ENCODE results near the gene ACADS.

ACADS gene

GRCh38 chr12:120687578-120688289 is 37.9 kb upstream of the ACADS start:
- peak overlapping the region; percentile 64 for H4K8ac ChIP-seq (ENCODE audit: low read depth, low read length)
- WGBS (ENCODE audit: extremely low coverage, insufficient coverage, insufficient read length) = no CpG with 5 or more reads among the region's 31 CpGs
- no peak overlapping the region for H3K23ac ChIP-seq (ENCODE audit: low read length)

GRCh38 chr12:120688527-120689071 is 37.0 kb upstream of the ACADS start:
- H3K23ac ChIP-seq (ENCODE audit: low read length) = no peak overlapping the region
- H2AFZ ChIP-seq (ENCODE audit: insufficient read depth, low read length, poor library complexity) = no peak overlapping the region
- H3K27ac ChIP-seq (ENCODE audit: low read depth, low read length) = no peak overlapping the region
- H3K79me2 ChIP-seq (ENCODE audit: control insufficient read depth, insufficient read depth, low read length, poor library complexity) = peaks cover 22% of the 10 kb centered on the region
- peaks cover 0 to 3% of the 10 kb centered on the region in 2 experiments for H3K36me3 ChIP-seq (ENCODE audit: control insufficient read depth in 1 of 2, insufficient read depth in 2 of 2, low read length in 2 of 2)
- no peaks in the 10 kb centered on the region for H3K27me3 ChIP-seq (ENCODE audit: insufficient read depth, low read length)
- H3K9me3 ChIP-seq (ENCODE audit: insufficient read depth, low read depth, low read length) = no peaks in the 10 kb centered on the region
- H4K12ac ChIP-seq (ENCODE audit: low read depth, low read length) = no peak overlapping the region
- no peak overlapping the region for H2AK5ac ChIP-seq (ENCODE audit: low read length)
- peak overlapping the region; percentile 86 for H3K4ac ChIP-seq (ENCODE audit: low read depth, low read length)
- H2BK5ac ChIP-seq (ENCODE audit: low read depth, low read length, poor library complexity) = no peak overlapping the region
- peaks cover 14% of the 10 kb centered on the region for H3K79me1 ChIP-seq (ENCODE audit: low read length)
- H3K4me2 ChIP-seq (ENCODE audit: low read length) = peak overlapping the region; percentile 92
- no peak overlapping the region for H2BK12ac ChIP-seq (ENCODE audit: low read length)
- H3K9ac ChIP-seq (ENCODE audit: low read length) = peak overlapping the region; percentile 71
- no peak overlapping the region for H4K91ac ChIP-seq (ENCODE audit: low read depth, low read length)
- H3K18ac ChIP-seq (ENCODE audit: low read length) = no peak overlapping the region
- no peak overlapping the region for H3K4me3 ChIP-seq (ENCODE audit: low read depth, low read length)
- no CpG with 5 or more reads among the region's 6 CpGs for WGBS (ENCODE audit: extremely low coverage, insufficient coverage, insufficient read length)
- H3K14ac ChIP-seq (ENCODE audit: low read length) = no peak overlapping the region
- peaks cover 13 to 16% of the 10 kb centered on the region in 2 experiments for H3K4me1 ChIP-seq (ENCODE audit: control insufficient read depth in 1 of 2, insufficient read depth in 2 of 2, low read length in 2 of 2)
- no peak overlapping the region for H4K8ac ChIP-seq (ENCODE audit: low read depth, low read length)
- no peak overlapping the region for H2BK120ac ChIP-seq (ENCODE audit: insufficient read depth, low read length, poor library complexity)
- no peak for DNase-seq

More at GRCh38 chr12:120687578-120688289, 37.9 kb upstream of the ACADS start:
- Histone ChIP-seq H3K18ac (ENCODE audit: low read length) (peak overlapping the region; percentile 63), H2AFZ (ENCODE audit: insufficient read depth, low read length, poor library complexity) (peak overlapping the region; percentile 57), H2BK5ac (ENCODE audit: low read depth, low read length, poor library complexity) (peak overlapping the region; percentile 82), H3K9me3 (ENCODE audit: insufficient read depth, low read depth, low read length) (no peaks in the 10 kb centered on the region), H3K4me1 (ENCODE audit: control insufficient read depth in 1 of 2, insufficient read depth in 2 of 2, low read length in 2 of 2) (peaks cover 13 to 16% of the 10 kb centered on the region in 2 experiments), H3K4me2 (ENCODE audit: low read length) (peak overlapping the region; percentile 92), H4K91ac (ENCODE audit: low read depth, low read length) (peak overlapping the region; percentile 63), H2AK5ac (ENCODE audit: low read length) (peak overlapping the region; percentile 63), H3K79me1 (ENCODE audit: low read length) (peaks cover 14% of the 10 kb centered on the region), H3K36me3 (ENCODE audit: control insufficient read depth in 1 of 2, insufficient read depth in 2 of 2, low read length in 2 of 2) (no peaks in the 10 kb centered on the region), H2BK120ac (ENCODE audit: insufficient read depth, low read length, poor library complexity) (peak overlapping the region; percentile 34), H3K14ac (ENCODE audit: low read length) (peak overlapping the region; percentile 89), H3K27me3 (ENCODE audit: insufficient read depth, low read length) (no peaks in the 10 kb centered on the region), H2BK12ac (ENCODE audit: low read length) (no peak overlapping the region), H3K9ac (ENCODE audit: low read length) (peak overlapping the region; percentile 76), H3K4me3 (ENCODE audit: low read depth, low read length) (peak overlapping the region; percentile 96), H3K27ac (ENCODE audit: low read depth, low read length) (no peak overlapping the region), H3K79me2 (ENCODE audit: control insufficient read depth, insufficient read depth, low read length, poor library complexity) (peaks cover 22% of the 10 kb centered on the region), H4K12ac (ENCODE audit: low read depth, low read length) (peak overlapping the region; percentile 37), H3K4ac (ENCODE audit: low read depth, low read length) (peak overlapping the region; percentile 83)
- DNase-seq = peak in 1 of 2 donors; percentile 26

DNA sequence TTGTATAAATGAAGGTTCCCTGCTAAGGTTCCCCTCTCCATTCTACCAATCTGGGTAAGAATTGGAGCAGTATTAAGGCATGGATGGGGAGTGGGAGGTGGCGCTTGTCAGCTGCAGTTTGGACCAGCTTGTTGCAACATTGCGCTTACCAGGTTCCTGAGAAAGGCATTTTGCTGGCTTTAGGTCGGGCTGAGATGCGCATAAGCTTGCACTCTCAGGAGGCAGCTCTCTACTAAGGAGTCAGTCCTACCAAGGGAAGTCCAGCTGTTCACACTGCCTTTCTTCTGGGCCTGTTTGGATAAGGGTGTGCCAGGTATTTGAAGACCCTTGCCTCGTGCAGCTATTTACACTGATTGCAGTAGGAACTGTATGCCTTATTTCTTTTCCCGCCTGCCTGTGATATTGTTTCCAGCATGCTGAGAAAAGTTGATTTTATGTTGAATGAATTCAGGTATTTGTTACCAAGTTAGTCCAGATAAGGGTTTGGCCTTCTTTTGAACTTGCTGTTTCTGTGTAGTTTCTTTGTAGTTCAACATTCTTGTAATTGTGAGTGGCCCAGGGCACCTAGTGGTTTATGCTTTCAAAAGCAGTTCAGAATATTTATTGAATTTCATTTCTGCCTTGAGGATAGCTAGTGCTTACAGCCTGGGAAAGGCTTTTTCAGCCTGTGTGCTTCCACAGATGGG is 36.1 kb upstream of the ACADS start:
- WGBS (ENCODE audit: extremely low coverage, insufficient coverage, insufficient read length) = no CpG with 5 or more reads among the region's 6 CpGs
- peaks cover 13 to 16% of the 10 kb centered on the region in 2 experiments for H3K4me1 ChIP-seq (ENCODE audit: control insufficient read depth in 1 of 2, insufficient read depth in 2 of 2, low read length in 2 of 2)
- H3K36me3 ChIP-seq (ENCODE audit: control insufficient read depth in 1 of 2, insufficient read depth in 2 of 2, low read length in 2 of 2) = peaks cover 6 to 11% of the 10 kb centered on the region in 2 experiments

DNA sequence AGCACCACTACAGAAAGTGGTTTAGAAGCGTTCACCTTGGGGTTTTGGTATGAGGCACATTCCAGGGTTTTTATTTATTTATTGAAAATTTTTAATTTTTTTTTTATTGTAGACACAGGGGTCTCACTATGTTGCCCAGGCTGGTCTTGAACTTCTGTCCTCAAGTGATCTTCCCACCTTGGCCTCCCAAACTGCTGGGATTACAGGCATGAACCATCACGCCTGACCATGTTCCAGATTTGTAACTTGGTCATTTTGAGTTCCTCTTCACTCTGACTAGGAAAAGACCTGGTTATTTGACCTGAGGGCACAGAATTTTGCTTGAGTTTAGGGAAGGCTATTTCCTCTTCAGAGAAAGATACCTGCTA is 35.6 kb upstream of the ACADS start:
- no peak overlapping the region for H2BK5ac ChIP-seq (ENCODE audit: low read depth, low read length, poor library complexity)

More for the DNA sequence above, 36.1 kb upstream of the ACADS start:
- Histone ChIP-seq H3K4ac (ENCODE audit: low read depth, low read length) (peak overlapping the region; percentile 86), H3K4me3 (ENCODE audit: low read depth, low read length) (no peak overlapping the region), H2AK5ac (ENCODE audit: low read length) (no peak overlapping the region), H3K27ac (ENCODE audit: low read depth, low read length) (no peak overlapping the region), H3K27me3 (ENCODE audit: insufficient read depth, low read length) (no peaks in the 10 kb centered on the region), H2BK120ac (ENCODE audit: insufficient read depth, low read length, poor library complexity) (no peak overlapping the region), H2BK5ac (ENCODE audit: low read depth, low read length, poor library complexity) (no peak overlapping the region), H3K79me2 (ENCODE audit: control insufficient read depth, insufficient read depth, low read length, poor library complexity) (peaks cover 22% of the 10 kb centered on the region), H3K14ac (ENCODE audit: low read length) (no peak overlapping the region), H3K9ac (ENCODE audit: low read length) (no peak overlapping the region), H3K79me1 (ENCODE audit: low read length) (peaks cover 14% of the 10 kb centered on the region), H2AFZ (ENCODE audit: insufficient read depth, low read length, poor library complexity) (no peak overlapping the region), H3K9me3 (ENCODE audit: insufficient read depth, low read depth, low read length) (no peaks in the 10 kb centered on the region), H4K8ac (ENCODE audit: low read depth, low read length) (no peak overlapping the region), H3K18ac (ENCODE audit: low read length) (no peak overlapping the region), H3K4me2 (ENCODE audit: low read length) (peak overlapping the region; percentile 92), H4K91ac (ENCODE audit: low read depth, low read length) (no peak overlapping the region), H4K12ac (ENCODE audit: low read depth, low read length) (no peak overlapping the region), H3K23ac (ENCODE audit: low read length) (no peak overlapping the region), H2BK12ac (ENCODE audit: low read length) (no peak overlapping the region)
- peak in 1 of 2 donors; percentile 47 for DNase-seq

More for the DNA sequence above, 35.6 kb upstream of the ACADS start:
- H2BK12ac ChIP-seq (ENCODE audit: low read length) = no peak overlapping the region
- H3K23ac ChIP-seq (ENCODE audit: low read length) = no peak overlapping the region
- no peak overlapping the region for H3K18ac ChIP-seq (ENCODE audit: low read length)
- H3K9ac ChIP-seq (ENCODE audit: low read length) = no peak overlapping the region
- H2AK5ac ChIP-seq (ENCODE audit: low read length) = no peak overlapping the region
- H3K79me2 ChIP-seq (ENCODE audit: control insufficient read depth, insufficient read depth, low read length, poor library complexity) = peaks cover 22% of the 10 kb centered on the region
- H4K91ac ChIP-seq (ENCODE audit: low read depth, low read length) = no peak overlapping the region
- no peak overlapping the region for H3K14ac ChIP-seq (ENCODE audit: low read length)
- no peak overlapping the region for H3K4me2 ChIP-seq (ENCODE audit: low read length)
- H3K4me1 ChIP-seq (ENCODE audit: control insufficient read depth in 1 of 2, insufficient read depth in 2 of 2, low read length in 2 of 2) = peaks cover 13 to 16% of the 10 kb centered on the region in 2 experiments
- no peak overlapping the region for H4K12ac ChIP-seq (ENCODE audit: low read depth, low read length)
- peaks cover 14% of the 10 kb centered on the region for H3K79me1 ChIP-seq (ENCODE audit: low read length)
- WGBS (ENCODE audit: extremely low coverage, insufficient coverage, insufficient read length) = no CpG with 5 or more reads among the region's 2 CpGs
- H3K27ac ChIP-seq (ENCODE audit: low read depth, low read length) = no peak overlapping the region
- no peak overlapping the region for H4K8ac ChIP-seq (ENCODE audit: low read depth, low read length)
- H3K36me3 ChIP-seq (ENCODE audit: control insufficient read depth in 1 of 2, insufficient read depth in 2 of 2, low read length in 2 of 2) = peaks cover 9 to 17% of the 10 kb centered on the region in 2 experiments
- no peak overlapping the region for H3K4me3 ChIP-seq (ENCODE audit: low read depth, low read length)
- peak in 1 of 2 donors; percentile 23 for DNase-seq
- H3K9me3 ChIP-seq (ENCODE audit: insufficient read depth, low read depth, low read length) = no peaks in the 10 kb centered on the region
- H3K27me3 ChIP-seq (ENCODE audit: insufficient read depth, low read length) = no peaks in the 10 kb centered on the region
- no peak overlapping the region for H3K4ac ChIP-seq (ENCODE audit: low read depth, low read length)
- H2BK120ac ChIP-seq (ENCODE audit: insufficient read depth, low read length, poor library complexity) = no peak overlapping the region
- no peak overlapping the region for H2AFZ ChIP-seq (ENCODE audit: insufficient read depth, low read length, poor library complexity)

Data from trophoblast cell (in vitro differentiated cells and primary cell).